Stomach (tissue), 9 donors: ENCODE measurements around the gene ASXL2. TPM values are rescaled to one million over a fixed set of nuclear protein-coding genes. Genes with fewer than 3 reads are reported as not detected.

Experiments
- DNase-seq, 2 donors: peaks; one replicate each; pipeline versions ENCODE4 v3.0.0 to v3.0.0-alpha.2; 2013 to 2019
- H3K27ac ChIP-seq, 5 donors: fragments of 200-600 bp in 4 of 5; sonication (generic) in 4 of 5; one replicate each; pipeline ENCODE4 v1.5.1; 2013 to 2019; ENCODE audit warnings: mild to moderate bottlenecking in 1 of 5, moderate library complexity in 1 of 5
- H3K27me3 ChIP-seq, 3 donors: fragments of 200-600 bp; sonication (generic); one replicate each; pipeline ENCODE4 v1.5.1; 2017 to 2019; ENCODE audit warnings: mixed run types in 1 of 3
- H3K36me3 ChIP-seq, 4 donors: fragments of 200-600 bp; sonication (generic); 1 replicate in 3 of 4; 2 replicates in 1 of 4; pipeline ENCODE4 v1.5.1; 2016 to 2019
- H3K4me1 ChIP-seq, 4 donors: fragments of 200-600 bp; sonication (generic); one replicate each; pipeline ENCODE4 v1.5.1; 2016 to 2019
- H3K4me3 ChIP-seq, 4 donors: fragments of 200-600 bp; sonication (generic) in 3 of 4; one replicate each; pipeline ENCODE4 v1.5.1; 2016 to 2019; ENCODE audit warnings: mild to moderate bottlenecking in 1 of 4
- H3K9me3 ChIP-seq, 4 donors: fragments of 200-600 bp; sonication (generic); one replicate each; pipeline ENCODE4 v1.5.1; 2016 to 2019
- CTCF ChIP-seq, 7 experiments: fragments of 450-650 bp in 4 of 7; fragments of 200-600 bp in 3 of 7; sonication (generic) in 3 of 7; IDR thresholded peaks; one replicate each; pipeline ENCODE4 v1.5.1; 2016 to 2019; ENCODE audit warnings: antibody characterized with exemption in 7 of 7, control low read depth in 2 of 7, mild to moderate bottlenecking in 1 of 7
- EP300 ChIP-seq: sonication (generic); formaldehyde crosslinking; IDR thresholded peaks from one replicate; pipeline ENCODE4 v1.6.1; 2017; ENCODE audit warnings: antibody characterized with exemption
- POLR2A ChIP-seq, 4 donors: fragments of 450-650 bp; IDR thresholded peaks; one replicate each; pipeline ENCODE4 v1.6.1; 2016; ENCODE audit warnings: antibody characterized with exemption in 4 of 4, control low read depth in 2 of 4, mild to moderate bottlenecking in 1 of 4, moderate library complexity in 1 of 4
- POLR2AphosphoS5 ChIP-seq, 3 donors: sonication (generic); formaldehyde crosslinking; IDR thresholded peaks; one replicate each; pipeline ENCODE4 v1.6.1; 2016; ENCODE audit warnings: antibody characterized with exemption in 3 of 3
- WGBS, 5 donors: extraction: QIAGEN DNeasy Blood & Tissue Kit in 3 of 5; methylation state at CpG; one replicate each; pipeline versions ENCODE4 v1.1.5 to v1.1.7; 2013 to 2018; 5-methylcytosine and 5-hydroxymethylcytosine counted together
- intact Hi-C: fragments of 100-400 bp; cut with DNase I; formaldehyde crosslinking; loops from one replicate; pipeline ENCODE4 v1.15.1; 2023; ENCODE audit warnings: low total_unique reads
- polyA plus RNA-seq, 3 donors: library from polyadenylated mRNA; stranded (reverse); fragments of 200-250 nt; gene quantifications; one replicate each; pipeline ENCODE4 v1.2.3, GENCODE V29; 2013
- total RNA-seq, 5 donors: library from RNA; depleted of rRNA; stranded (reverse); fragments of >200 nt; gene quantifications; one replicate each; pipeline versions ENCODE4 v1.1.0 to v1.2.3, GENCODE V29; 2014 to 2016
- donor health status: healthy with polysubstance abuse.
- donor health status: Bipolar disorder and iron deficiency.
- donor health status: healthy.

Gene ASXL2
- total and polyA plus RNA-seq, 8 donors = 1.6 to 26.5 (median 12.8) TPM

- DNase-seq = no peak
- 79 to 87% (median 81%) methylated on average over 3 of the region's 3 CpGs for WGBS, 5 donors
- TF ChIP-seq POLR2A (IDR thresholded peaks at IDR 0.05) (no peak), POLR2AphosphoS5 (IDR thresholded peaks at IDR 0.05) (no peak), CTCF (IDR thresholded peaks at IDR 0.05) (no peak), EP300 (no peak)
- H3K9me3 ChIP-seq = no peaks in the 10 kb centered on the region
- intact Hi-C loops = no loop called here
- no peak overlapping the region for H3K4me3 ChIP-seq
- no peaks in the 10 kb centered on the region for H3K36me3 ChIP-seq
- H3K27me3 ChIP-seq = no peaks in the 10 kb centered on the region
- H3K27ac ChIP-seq = no peak overlapping the region
- H3K4me1 ChIP-seq = peaks cover 0 to 8% (median 3%) of the 10 kb centered on the region in 4 donors
Observed at GRCh38 chr2:25722224-25722623, 156.1 kb downstream of the ASXL2 start.

- Histone ChIP-seq H3K9me3 (no peaks in the 10 kb centered on the region), H3K27me3 (no peaks in the 10 kb centered on the region), H3K4me3 (no peak overlapping the region), H3K4me1 (peaks cover 0 to 8% (median 3%) of the 10 kb centered on the region in 4 donors), H3K36me3 (no peaks in the 10 kb centered on the region), H3K27ac (no peak overlapping the region)
- TF ChIP-seq EP300 = no peak
- TF ChIP-seq POLR2A (IDR thresholded peaks at IDR 0.05) = no peak
- no peak for TF ChIP-seq POLR2AphosphoS5 (IDR thresholded peaks at IDR 0.05)
- TF ChIP-seq CTCF (IDR thresholded peaks at IDR 0.05) = no peak
- no peak for DNase-seq
- WGBS, 5 donors = 73 to 97% (median 88%) methylated on average over 1 of the region's 1 CpG
- intact Hi-C loops = no loop called here
Observed at GRCh38 chr2:25720575-25720974, 157.7 kb downstream of the ASXL2 start.

- Histone ChIP-seq H3K4me1 (peaks cover 0 to 11% (median 9%) of the 10 kb centered on the region in 4 donors), H3K27me3 (no peaks in the 10 kb centered on the region), H3K4me3 (no peak overlapping the region), H3K9me3 (no peaks in the 10 kb centered on the region), H3K27ac (no peak overlapping the region), H3K36me3 (no peaks in the 10 kb centered on the region)
- WGBS, 5 donors = 70 to 86% (median 77%) methylated on average over 1 of the region's 1 CpG
- DNase-seq = no peak
- TF ChIP-seq CTCF (IDR thresholded peaks at IDR 0.05) (no peak), POLR2A (IDR thresholded peaks at IDR 0.05) (no peak), POLR2AphosphoS5 (IDR thresholded peaks at IDR 0.05) (no peak), EP300 (no peak)
- intact Hi-C loops = no loop called here
Observed at GRCh38 chr2:25714740-25715139, 163.5 kb downstream of the ASXL2 start.

GRCh38 chr2:25712455-25712854 lies 165.8 kb downstream of the ASXL2 start:
- intact Hi-C loops = no loop called here
- H3K27ac ChIP-seq = no peak overlapping the region
- TF ChIP-seq POLR2A (IDR thresholded peaks at IDR 0.05) (no peak), EP300 (no peak), POLR2AphosphoS5 (IDR thresholded peaks at IDR 0.05) (no peak), CTCF (IDR thresholded peaks at IDR 0.05) (no peak)
- H3K9me3 ChIP-seq = no peaks in the 10 kb centered on the region
- no peaks in the 10 kb centered on the region for H3K36me3 ChIP-seq
- peaks cover 0 to 11% (median 5%) of the 10 kb centered on the region in 4 donors for H3K4me1 ChIP-seq
- WGBS, 5 donors = 71 to 86% (median 78%) methylated on average over 5 of the region's 5 CpGs
- DNase-seq = no peak
- H3K4me3 ChIP-seq = no peak overlapping the region
- peaks cover 0 to 9% (median 0%) of the 10 kb centered on the region in 3 donors for H3K27me3 ChIP-seq
